Ascending aorta (tissue), 2 donors: ENCODE data around the gene GSN. TPM values are rescaled to one million over a fixed set of nuclear protein-coding genes. Genes with fewer than 3 reads are reported as not detected.

ENCODE experiments used
- DNase-seq, 2 donors: peaks; one replicate each; pipeline ENCODE4 v3.0.0-alpha.2; 2019; ENCODE audit warnings: low spot score in 2 of 2
- H3K27ac ChIP-seq, 2 donors: fragments of 200-600 bp; sonication (generic); one replicate each; pipeline ENCODE4 v1.5.1; 2016 to 2017; ENCODE audit warnings: mild to moderate bottlenecking in 1 of 2
- H3K27me3 ChIP-seq: fragments of 200-600 bp; sonication (generic); one replicate; pipeline ENCODE4 v1.5.1; 2017
- H3K36me3 ChIP-seq, 2 donors: fragments of 200-600 bp; sonication (generic); one replicate each; pipeline ENCODE4 v1.5.1; 2016
- H3K4me1 ChIP-seq, 2 donors: fragments of 200-600 bp; sonication (generic); one replicate each; pipeline ENCODE4 v1.5.1; 2016 to 2017; ENCODE audit warnings: mild to moderate bottlenecking in 1 of 2
- H3K4me3 ChIP-seq, 2 donors: fragments of 200-600 bp; sonication (generic); one replicate each; pipeline ENCODE4 v1.5.1; 2016 to 2017; ENCODE audit warnings: mild to moderate bottlenecking in 1 of 2
- H3K9me3 ChIP-seq, 2 donors: fragments of 200-600 bp; sonication (generic); one replicate each; pipeline ENCODE4 v1.5.1; 2016
- intact Hi-C: fragments of 100-400 bp; cut with DNase I; formaldehyde crosslinking; loops from one replicate; pipeline ENCODE4 v1.15.1; 2023
- total RNA-seq: library from RNA; depleted of rRNA; stranded (reverse); fragments of >200 nt; gene quantifications from one replicate; pipeline ENCODE4 v1.1.0, GENCODE V29; 2016
- TF ChIP-seq, protein P1 (sequence below), 3 experiments: fragments of 200-600 bp in 2 of 3; fragments of 450-650 bp in 1 of 3; sonication (generic) in 2 of 3; IDR thresholded peaks; one replicate each; pipeline ENCODE4 v1.5.1; 2016 to 2019; ENCODE audit warnings: antibody characterized with exemption in 3 of 3, mild to moderate bottlenecking in 1 of 3, moderate library complexity in 1 of 3

The GSN gene
- total RNA-seq, 1 donor from 2014 or later: 3,012 TPM

- Histone ChIP-seq H3K36me3 (peaks cover 0 to 3% of the 10 kb centered on the region in 2 donors), H3K4me3 (no peak overlapping the region), H3K27ac (peak overlapping the region; percentile 85 to 98), H3K9me3 (no peaks in the 10 kb centered on the region), H3K27me3 (no peaks in the 10 kb centered on the region), H3K4me1 (peaks cover 14 to 61% of the 10 kb centered on the region in 2 donors)
- TF ChIP-seq, protein P1, sequence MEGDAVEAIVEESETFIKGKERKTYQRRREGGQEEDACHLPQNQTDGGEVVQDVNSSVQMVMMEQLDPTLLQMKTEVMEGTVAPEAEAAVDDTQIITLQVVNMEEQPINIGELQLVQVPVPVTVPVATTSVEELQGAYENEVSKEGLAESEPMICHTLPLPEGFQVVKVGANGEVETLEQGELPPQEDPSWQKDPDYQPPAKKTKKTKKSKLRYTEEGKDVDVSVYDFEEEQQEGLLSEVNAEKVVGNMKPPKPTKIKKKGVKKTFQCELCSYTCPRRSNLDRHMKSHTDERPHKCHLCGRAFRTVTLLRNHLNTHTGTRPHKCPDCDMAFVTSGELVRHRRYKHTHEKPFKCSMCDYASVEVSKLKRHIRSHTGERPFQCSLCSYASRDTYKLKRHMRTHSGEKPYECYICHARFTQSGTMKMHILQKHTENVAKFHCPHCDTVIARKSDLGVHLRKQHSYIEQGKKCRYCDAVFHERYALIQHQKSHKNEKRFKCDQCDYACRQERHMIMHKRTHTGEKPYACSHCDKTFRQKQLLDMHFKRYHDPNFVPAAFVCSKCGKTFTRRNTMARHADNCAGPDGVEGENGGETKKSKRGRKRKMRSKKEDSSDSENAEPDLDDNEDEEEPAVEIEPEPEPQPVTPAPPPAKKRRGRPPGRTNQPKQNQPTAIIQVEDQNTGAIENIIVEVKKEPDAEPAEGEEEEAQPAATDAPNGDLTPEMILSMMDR (IDR thresholded peaks at IDR 0.05): no peak
- DNase-seq: no peak
- intact Hi-C loops: loop anchor here (2.0 kb wide), 1 partner anchor 34 kb away; no protein-coding TSS in a partner anchor
Measured at GRCh38 chr9:121360601-121361374, 92.8 kb downstream of the GSN start.

GRCh38 chr9:121362813-121363621 lies 95.1 kb downstream of the GSN start:
- peak overlapping the region; percentile 16 to 26 for H3K4me3 ChIP-seq
- TF ChIP-seq, protein P1 (IDR thresholded peaks at IDR 0.05): no peak
- H3K9me3 ChIP-seq: no peaks in the 10 kb centered on the region
- intact Hi-C loops: no loop called here
- no peaks in the 10 kb centered on the region for H3K36me3 ChIP-seq
- DNase-seq: no peak
- H3K27ac ChIP-seq: peak overlapping the region; percentile 85 to 98
- H3K27me3 ChIP-seq: no peaks in the 10 kb centered on the region
- peaks cover 19 to 70% of the 10 kb centered on the region in 2 donors for H3K4me1 ChIP-seq

- Histone ChIP-seq H3K36me3 (no peaks in the 10 kb centered on the region), H3K27me3 (no peaks in the 10 kb centered on the region), H3K9me3 (no peaks in the 10 kb centered on the region), H3K4me3 (peak overlapping the region; percentile 5 to 26), H3K27ac (peak overlapping the region; percentile 85 to 98), H3K4me1 (peaks cover 19 to 66% of the 10 kb centered on the region in 2 donors)
- no peak for DNase-seq
- intact Hi-C loops: no loop called here
- TF ChIP-seq, protein P1 (IDR thresholded peaks at IDR 0.05): no peak
Measured at GRCh38 chr9:121363622-121363961, 95.6 kb downstream of the GSN start.

GRCh38 chr9:121364077-121364476 lies 96.1 kb downstream of the GSN start:
- DNase-seq: no peak
- Histone ChIP-seq H3K36me3 (no peaks in the 10 kb centered on the region), H3K4me1 (peaks cover 19 to 63% of the 10 kb centered on the region in 2 donors), H3K27me3 (no peaks in the 10 kb centered on the region), H3K4me3 (peak overlapping the region; percentile 5 to 26), H3K27ac (peak overlapping the region; percentile 85 to 98), H3K9me3 (no peaks in the 10 kb centered on the region)
- TF ChIP-seq, protein P1 (IDR thresholded peaks at IDR 0.05): no peak
- intact Hi-C loops: no loop called here

- TF ChIP-seq, protein P1 (IDR thresholded peaks at IDR 0.05): no peak
- DNase-seq: no peak
- peaks cover 19 to 56% of the 10 kb centered on the region in 2 donors for H3K4me1 ChIP-seq
- H3K27me3 ChIP-seq: no peaks in the 10 kb centered on the region
- H3K4me3 ChIP-seq: peak overlapping the region in 1 of 2 donors; percentile 26
- H3K9me3 ChIP-seq: no peaks in the 10 kb centered on the region
- H3K27ac ChIP-seq: peak overlapping the region; percentile 85 to 98
- intact Hi-C loops: no loop called here
- H3K36me3 ChIP-seq: no peaks in the 10 kb centered on the region
Measured at GRCh38 chr9:121364886-121365285, 96.9 kb downstream of the GSN start.
